Bronchial epithelial cell (primary cell): ENCODE measurements around the gene CCDC106. TPM values are rescaled to one million over a fixed set of nuclear protein-coding genes. Genes with fewer than 3 reads are reported as not detected.

ENCODE experiments used
- DNase-seq: peaks from one replicate; pipeline ENCODE4 v3.0.0-alpha.2; 2010; ENCODE audit warnings: low read depth
- FAIRE-seq: peaks from 2 replicates; lab custom pipeline; 2011; peaks lifted over from hg19 to GRCh38; lab: Jason Lieb, UNC
- H3K27me3 ChIP-seq: 2 replicates; pipeline ENCODE4 v1.5.1; 2011; ENCODE audit warnings: low read length; ENCODE audit not compliant: control insufficient read depth, insufficient read depth
- H3K36me3 ChIP-seq: 2 replicates; pipeline ENCODE4 v1.5.1; 2011; ENCODE audit warnings: low read length; ENCODE audit not compliant: control insufficient read depth, insufficient read depth
- H3K4me3 ChIP-seq: 2 replicates; pipeline ENCODE4 v1.5.1; 2011; ENCODE audit warnings: mild to moderate bottlenecking, low read depth, low read length, control low read depth
- CTCF ChIP-seq: IDR thresholded peaks from 2 replicates; pipeline ENCODE4 v1.5.1; 2011; ENCODE audit warnings: mild to moderate bottlenecking, moderate library complexity, low read length, control low read depth, inconsistent platforms; ENCODE audit not compliant: insufficient read depth, severe bottlenecking
- total RNA-seq: library from RNA; depleted of rRNA; stranded (reverse); fragments of >200 nt; gene quantifications from 2 replicates; pipeline ENCODE4 v1.2.1, GENCODE V29; 2014

The CCDC106 gene
- total RNA-seq, 1 donor from 2014 or later = 2.9 TPM

- peak within 1 kb of the TSS; percentile 62 for H3K4me3 ChIP-seq
- DNase-seq (peak; percentile 78), FAIRE-seq (no peak)
- peak; percentile 86 for TF ChIP-seq CTCF
- H3K27me3 ChIP-seq = no peaks in the 10 kb centered on the region
- peaks cover 13% of the 10 kb centered on the region for H3K36me3 ChIP-seq
Measured at GRCh38 chr19:55605637-55606470, 42.2 kb upstream of the CCDC106 start, which contains the start of gene ZNF865. Gene ZNF865, plus strand, starts transcription at chr19:55605647. Its CDS starts 7,972 bp downstream, at chr19:55613619.

GRCh38 chr19:55606471-55606787 lies 41.6 kb upstream of the CCDC106 start:
- TF ChIP-seq CTCF = no peak
- peaks cover 14% of the 10 kb centered on the region for H3K36me3 ChIP-seq
- no peaks in the 10 kb centered on the region for H3K27me3 ChIP-seq
- DNase-seq = no peak
- H3K4me3 ChIP-seq = peak overlapping the region; percentile 62
- no peak for FAIRE-seq

DNA sequence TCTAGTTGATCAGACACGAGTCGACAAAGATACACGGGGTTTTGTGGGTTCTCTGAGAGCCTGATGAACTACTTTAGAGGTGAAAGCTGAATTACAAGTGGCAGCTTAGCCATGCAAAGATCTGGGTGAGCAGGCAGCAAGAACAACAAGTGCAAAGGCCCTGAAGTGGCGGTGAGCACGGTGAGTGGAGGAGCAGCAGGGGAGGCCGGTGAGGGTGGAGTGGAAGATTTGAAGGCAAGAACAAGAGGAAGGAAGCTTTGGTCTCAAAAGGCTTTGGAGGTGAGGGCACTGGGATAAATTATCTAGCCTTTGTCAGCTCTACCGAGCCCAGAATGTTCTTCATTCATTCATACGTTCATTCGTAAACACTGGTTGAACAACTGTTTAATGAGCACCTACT lies 41.2 kb upstream of the CCDC106 start:
- no peak for TF ChIP-seq CTCF
- FAIRE-seq (no peak), DNase-seq (no peak)
- no peak overlapping the region for H3K4me3 ChIP-seq
- H3K27me3 ChIP-seq = no peaks in the 10 kb centered on the region
- H3K36me3 ChIP-seq = peaks cover 14% of the 10 kb centered on the region

- DNase-seq (no peak), FAIRE-seq (no peak)
- Histone ChIP-seq H3K27me3 (no peaks in the 10 kb centered on the region), H3K4me3 (no peak overlapping the region), H3K36me3 (peaks cover 10% of the 10 kb centered on the region)
- no peak for TF ChIP-seq CTCF
Measured at GRCh38 chr19:55609326-55609725, 38.7 kb upstream of the CCDC106 start.

DNA sequence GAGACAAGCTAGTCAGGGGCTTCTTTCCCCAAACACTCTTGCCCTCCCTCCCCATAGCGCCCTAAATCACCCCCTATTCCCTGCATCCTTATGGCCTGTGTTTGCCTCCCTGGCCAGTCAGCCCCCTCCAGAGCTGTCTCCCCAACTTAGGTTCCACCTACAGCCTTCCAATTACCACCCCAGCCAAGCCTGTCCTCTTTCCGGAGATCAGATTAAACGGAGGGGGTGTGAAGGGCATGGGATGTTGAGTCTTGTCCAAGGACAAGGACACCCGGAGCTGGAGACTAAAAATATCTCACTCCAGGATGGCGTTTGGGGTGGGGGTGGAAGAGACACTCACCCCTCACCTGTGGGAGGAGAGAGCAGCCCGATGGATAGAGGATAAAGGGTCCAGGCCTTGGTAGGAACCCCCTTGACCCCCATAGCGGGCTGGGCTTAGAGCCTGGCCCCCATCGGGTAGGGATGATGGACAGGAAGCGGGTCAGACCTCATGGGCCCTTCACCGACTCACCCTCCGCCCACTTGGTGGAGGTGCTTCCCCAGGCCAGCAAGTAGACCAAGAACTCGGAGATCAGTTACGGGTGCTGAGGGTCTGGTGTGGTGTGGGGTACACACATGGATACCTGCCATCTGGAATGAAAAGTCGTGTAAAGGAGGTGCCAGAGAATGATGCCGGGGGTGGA lies 36.6 kb upstream of the CCDC106 start:
- no peak for FAIRE-seq
- no peak for DNase-seq
- no peak overlapping the region for H3K4me3 ChIP-seq

More for the DNA sequence above, 36.6 kb upstream of the CCDC106 start:
- peaks cover 12% of the 10 kb centered on the region for H3K36me3 ChIP-seq
- TF ChIP-seq CTCF = no peak
- H3K27me3 ChIP-seq = no peaks in the 10 kb centered on the region
